Prostate gland (tissue), 2 donors: ENCODE measurements around the gene SHISA2. TPM values are rescaled to one million over a fixed set of nuclear protein-coding genes. Genes with fewer than 3 reads are reported as not detected.

ENCODE experiments used
- DNase-seq: peaks from one replicate; pipeline ENCODE4 v3.0.0-alpha.2; 2019; ENCODE audit warnings: low spot score
- H3K27ac ChIP-seq, 2 donors: fragments of 200-600 bp; sonication (generic); 2 replicates each; pipeline ENCODE4 v1.5.1; 2017 to 2019
- H3K27me3 ChIP-seq: fragments of 200-600 bp; sonication (generic); replicated peaks from 2 replicates; pipeline ENCODE4 v1.5.1; 2019; ENCODE audit not compliant: insufficient read depth
- H3K36me3 ChIP-seq, 2 donors: fragments of 200-600 bp; sonication (generic); 1 replicate in 1 of 2; 2 replicates in 1 of 2; pipeline versions ENCODE4 v1.5.1 to v1.8.1; 2017 to 2019
- H3K4me1 ChIP-seq: fragments of 200-600 bp; sonication (generic); replicated peaks from 2 replicates; pipeline ENCODE4 v1.5.1; 2019
- H3K4me3 ChIP-seq, 2 donors: fragments of 200-600 bp; sonication (generic); 2 replicates each; pipeline ENCODE4 v1.5.1; 2017 to 2019
- H3K9me3 ChIP-seq: fragments of 200-600 bp; sonication (generic); 2 replicates; pipeline ENCODE4 v1.5.1; 2017
- CTCF ChIP-seq, 4 experiments: fragments of 200-600 bp in 2 of 4; fragments of 450-650 bp in 2 of 4; sonication (generic) in 2 of 4; IDR thresholded peaks; 1 replicate in 3 of 4; 2 replicates in 1 of 4; pipeline ENCODE4 v1.5.1; 2016 to 2019; ENCODE audit warnings: antibody characterized with exemption in 4 of 4, mild to moderate bottlenecking in 2 of 4, moderate library complexity in 2 of 4
- POLR2A ChIP-seq: fragments of 450-650 bp; IDR thresholded peaks from one replicate; pipeline ENCODE4 v1.6.1; 2016; ENCODE audit warnings: antibody characterized with exemption, mild to moderate bottlenecking
- POLR2AphosphoS5 ChIP-seq: sonication (generic); formaldehyde crosslinking; IDR thresholded peaks from one replicate; pipeline ENCODE4 v1.6.1; 2017; ENCODE audit warnings: antibody characterized with exemption
- WGBS: methylation state at CpG from one replicate; pipeline ENCODE4 v1.1.5; 2018; 5-methylcytosine and 5-hydroxymethylcytosine counted together
- intact Hi-C: fragments of 100-400 bp; cut with DNase I; formaldehyde crosslinking; loops from one replicate; pipeline ENCODE4 v1.14.2; 2022
- total RNA-seq, 2 donors: library from RNA; depleted of rRNA; stranded (reverse); fragments of >200 nt; gene quantifications; one replicate each; pipeline ENCODE4 v1.1.0, GENCODE V29; 2016

SHISA2 gene
- total RNA-seq, 2 donors from 2014 or later: 2.6 to 21.6 TPM

- Histone ChIP-seq H3K36me3 (no peaks in the 10 kb centered on the region), H3K27me3 (no peaks in the 10 kb centered on the region), H3K4me3 (no peak overlapping the region), H3K9me3 (no peaks in the 10 kb centered on the region), H3K4me1 (peaks cover 4% of the 10 kb centered on the region), H3K27ac (no peak overlapping the region)
- no peak for DNase-seq
- intact Hi-C loops: no loop called here
- WGBS: 75% methylated on average over 22 of the region's 22 CpGs
- TF ChIP-seq POLR2AphosphoS5: no peak
Measured at GRCh38 chr13:26019881-26020870, 31.6 kb downstream of the SHISA2 start.

GRCh38 chr13:26019251-26019650 is 32.6 kb downstream of the SHISA2 start:
- Histone ChIP-seq H3K36me3 (no peaks in the 10 kb centered on the region), H3K27me3 (no peaks in the 10 kb centered on the region), H3K9me3 (no peaks in the 10 kb centered on the region), H3K4me1 (peaks cover 4% of the 10 kb centered on the region), H3K27ac (no peak overlapping the region), H3K4me3 (no peak overlapping the region)
- intact Hi-C loops: no loop called here
- WGBS: 72% methylated on average over 7 of the region's 7 CpGs
- TF ChIP-seq POLR2A (no peak), POLR2AphosphoS5 (no peak), CTCF (IDR thresholded peaks at IDR 0.05) (no peak)
- DNase-seq: no peak

- H3K36me3 ChIP-seq: no peaks in the 10 kb centered on the region
- 62% methylated on average over 6 of the region's 6 CpGs for WGBS
- no peaks in the 10 kb centered on the region for H3K9me3 ChIP-seq
- intact Hi-C loops: no loop called here
- no peaks in the 10 kb centered on the region for H3K27me3 ChIP-seq
- no peak overlapping the region for H3K27ac ChIP-seq
- peaks cover 4% of the 10 kb centered on the region for H3K4me1 ChIP-seq
- no peak for TF ChIP-seq POLR2AphosphoS5
- no peak for TF ChIP-seq POLR2A
- no peak for DNase-seq
- no peak overlapping the region for H3K4me3 ChIP-seq
Measured at GRCh38 chr13:26017932-26018665, 33.7 kb downstream of the SHISA2 start.

- H3K4me3 ChIP-seq: no peak overlapping the region
- H3K4me1 ChIP-seq: peaks cover 4% of the 10 kb centered on the region
- 46% methylated on average over 9 of the region's 9 CpGs for WGBS
- DNase-seq: no peak
- H3K36me3 ChIP-seq: no peaks in the 10 kb centered on the region
- H3K27me3 ChIP-seq: no peaks in the 10 kb centered on the region
- no peak overlapping the region for H3K27ac ChIP-seq
- intact Hi-C loops: no loop called here
- no peaks in the 10 kb centered on the region for H3K9me3 ChIP-seq
- TF ChIP-seq POLR2AphosphoS5 (no peak), POLR2A (no peak), CTCF (IDR thresholded peaks at IDR 0.05) (no peak)
Measured at GRCh38 chr13:26017196-26017921, 34.5 kb downstream of the SHISA2 start.

DNA sequence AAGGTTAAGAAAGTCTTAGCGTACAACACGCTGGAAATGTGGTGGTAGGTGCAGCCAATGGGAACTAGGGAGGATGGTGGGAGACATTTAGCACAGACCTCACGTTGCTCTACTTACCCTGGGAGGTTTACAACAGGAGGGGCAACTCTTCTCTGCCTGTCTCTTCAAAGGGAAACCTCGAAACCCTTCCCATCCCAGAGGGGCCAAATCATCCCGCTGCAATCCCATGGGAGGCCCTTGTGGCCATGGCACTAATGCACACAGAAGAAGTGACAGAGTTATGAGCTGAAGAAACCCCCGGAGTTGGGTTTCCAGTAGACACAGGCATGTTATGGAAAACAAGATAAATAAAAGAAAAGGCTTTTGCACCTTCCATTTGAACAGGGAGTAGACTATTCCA is 35.6 kb downstream of the SHISA2 start:
- TF ChIP-seq POLR2AphosphoS5 (no peak), POLR2A (no peak), CTCF (IDR thresholded peaks at IDR 0.05) (no peak)
- Histone ChIP-seq H3K4me3 (no peak overlapping the region), H3K36me3 (no peaks in the 10 kb centered on the region), H3K9me3 (no peaks in the 10 kb centered on the region), H3K27me3 (no peaks in the 10 kb centered on the region), H3K4me1 (peaks cover 4% of the 10 kb centered on the region), H3K27ac (no peak overlapping the region)
- intact Hi-C loops: no loop called here
- no peak for DNase-seq
- WGBS: 85% methylated on average over 6 of the region's 6 CpGs
